Naive B cell (primary cell): ENCODE data around the gene ILF2. TPM values are rescaled to one million over a fixed set of nuclear protein-coding genes. Genes with fewer than 3 reads are reported as not detected.
"Not testable (repeated sequence)": the region's sequence is repeated elsewhere in the genome, so short reads cannot be mapped to it uniquely, and the experiment has no call there.

Source experiments
- ATAC-seq, 2 donors: fragments of 150-1000 bp; cut with Tn5 transposase; 2 replicates each; pipeline ENCODE4 v1.10.0; 2021; ENCODE audit warnings: low read depth in 2 of 2, mild to moderate bottlenecking in 2 of 2, moderate library complexity in 2 of 2
- DNase-seq: peaks from one replicate; pipeline ENCODE4 v3.0.0; 2022
- H3K27ac Mint-ChIP-seq, 6 donors: one replicate each; pipeline ENCODE4 v1.8.0; 2020 to 2022; ENCODE audit warnings: mild to moderate bottlenecking in 6 of 6, mixed read lengths in 6 of 6, moderate library complexity in 5 of 6, inconsistent platforms in 2 of 6
- H3K27me3 Mint-ChIP-seq, 3 donors: one replicate each; pipeline ENCODE4 v1.8.0; 2021 to 2022; ENCODE audit warnings: mixed read lengths in 3 of 3, mild to moderate bottlenecking in 1 of 3
- H3K36me3 Mint-ChIP-seq, 2 donors: one replicate each; pipeline ENCODE4 v1.8.0; 2020 to 2022; ENCODE audit warnings: mixed read lengths in 2 of 2, inconsistent platforms in 1 of 2, mild to moderate bottlenecking in 1 of 2
- H3K4me1 Mint-ChIP-seq, 3 donors: one replicate each; pipeline ENCODE4 v1.8.0; 2020 to 2022; ENCODE audit warnings: mixed read lengths in 3 of 3, inconsistent platforms in 1 of 3, mild to moderate bottlenecking in 1 of 3, moderate library complexity in 1 of 3
- H3K4me3 Mint-ChIP-seq, 8 donors: one replicate each; pipeline ENCODE4 v1.8.0; 2020 to 2022; ENCODE audit warnings: mild to moderate bottlenecking in 8 of 8, mixed read lengths in 8 of 8, moderate library complexity in 8 of 8, inconsistent platforms in 2 of 8
- H3K9me3 Mint-ChIP-seq, 7 donors: one replicate each; pipeline ENCODE4 v1.8.0; 2020 to 2022; ENCODE audit warnings: mixed read lengths in 7 of 7, mild to moderate bottlenecking in 5 of 7, inconsistent platforms in 2 of 7, moderate library complexity in 1 of 7
- polyA plus RNA-seq, 6 donors: library from polyadenylated mRNA; unstranded; fragments of 300-500 nt; fragmentation: Illumina TruSeq; gene quantifications; one replicate each; pipeline ENCODE4 v1.2.3, GENCODE V29; 2021; ENCODE audit warnings: low read depth in 6 of 6

ILF2 gene
- polyA plus RNA-seq: 100 to 1,000 TPM; 124 to 202 (median 134) TPM

DNA sequence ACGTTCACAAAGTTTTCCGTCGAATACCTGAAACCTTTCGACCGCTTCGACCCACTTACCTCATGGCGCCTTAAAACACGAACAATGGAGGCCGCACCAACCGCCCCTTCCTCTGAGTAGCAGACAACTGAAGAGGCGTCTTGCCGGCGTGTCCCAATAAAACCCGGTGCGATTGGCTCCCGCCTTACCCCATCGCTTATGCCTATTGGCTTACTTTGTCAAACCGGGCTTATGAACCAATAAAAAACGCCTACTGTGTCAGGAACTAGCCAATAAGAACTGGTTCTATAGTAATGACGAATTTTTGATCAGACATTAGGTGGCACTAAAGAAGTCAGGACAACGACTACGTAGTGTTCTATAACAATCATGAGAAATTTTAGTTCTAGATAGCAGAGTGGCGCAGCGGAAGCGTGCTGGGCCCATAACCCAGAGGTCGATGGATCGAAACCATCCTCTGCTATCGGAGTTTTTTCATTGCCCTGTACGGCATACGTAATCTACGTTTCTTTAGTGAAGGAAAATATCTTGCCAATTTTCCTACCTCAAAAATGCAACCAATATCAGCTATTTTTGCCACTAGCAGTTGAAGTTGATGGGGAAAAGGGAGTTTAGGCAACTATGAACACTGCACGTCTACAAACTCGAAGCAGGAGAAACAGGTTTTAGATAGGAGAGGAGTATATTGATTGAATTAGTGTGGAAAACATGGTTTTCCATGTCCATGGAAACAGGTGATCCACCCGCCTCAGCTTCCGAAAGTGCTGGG, at the start of gene ILF2:
Gene ILF2 (minus strand): TSS at position 135 of the 769 bp plus-strand sequence. CDS start 71 bp downstream, at position 64.
- peak within 1 kb of the TSS in 1 of 6 donors; percentile 32 for H3K27ac Mint-ChIP-seq
- DNase-seq: peak; percentile 97
- H3K9me3 Mint-ChIP-seq: no peaks in the 10 kb centered on the region
- H3K4me1 Mint-ChIP-seq: peaks cover 4 to 18% (median 5%) of the 10 kb centered on the region in 3 donors
- ATAC-seq: peak; percentile 88 to 89
- H3K27me3 Mint-ChIP-seq: peaks cover 0 to under 1% (median 0%) of the 10 kb centered on the region in 3 donors
- H3K4me3 Mint-ChIP-seq: no peak within 1 kb of the TSS
- H3K36me3 Mint-ChIP-seq: no peaks in the 10 kb centered on the region

GRCh38 chr1:153717330-153717729, 46.5 kb upstream of the ILF2 start:
- no peak overlapping the region for H3K4me3 Mint-ChIP-seq
- peak overlapping the region in 1 of 6 donors; percentile 63 for H3K27ac Mint-ChIP-seq
- DNase-seq (no peak), ATAC-seq (no peak)
- H3K9me3 Mint-ChIP-seq: no peaks in the 10 kb centered on the region
- no peaks in the 10 kb centered on the region for H3K4me1 Mint-ChIP-seq
- H3K36me3 Mint-ChIP-seq: no peaks in the 10 kb centered on the region
- H3K27me3 Mint-ChIP-seq: peaks cover 4 to 13% (median 9%) of the 10 kb centered on the region in 3 donors

DNA sequence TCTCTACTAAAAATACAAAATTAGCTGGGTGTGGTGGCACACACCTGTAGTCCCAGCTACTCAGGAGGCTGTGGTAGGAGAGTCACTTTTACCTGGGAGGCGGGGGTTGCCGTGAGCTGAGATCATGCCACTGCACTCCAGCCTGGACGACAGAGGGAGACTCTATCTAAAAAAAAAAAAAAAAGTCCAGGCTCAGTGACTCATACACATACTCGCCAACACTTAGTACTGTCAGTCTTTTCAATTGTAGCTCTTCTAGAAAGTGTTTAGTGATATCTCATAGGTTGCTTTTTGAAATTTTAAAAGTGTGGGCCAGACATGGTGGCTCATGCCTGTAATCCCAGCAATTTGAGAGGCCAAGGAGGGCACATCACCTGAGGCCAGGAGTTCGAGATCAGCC, 45.4 kb upstream of the ILF2 start:
- not testable (repeated sequence) for ATAC-seq

GRCh38 chr1:153711026-153711425, 40.2 kb upstream of the ILF2 start:
- peak overlapping the region in 1 of 6 donors; percentile 20 for H3K27ac Mint-ChIP-seq
- H3K4me1 Mint-ChIP-seq: peaks cover 0 to 2% (median 0%) of the 10 kb centered on the region in 3 donors
- ATAC-seq (no peak), DNase-seq (no peak)
- no peaks in the 10 kb centered on the region for H3K9me3 Mint-ChIP-seq
- H3K27me3 Mint-ChIP-seq: peaks cover 11 to 21% (median 13%) of the 10 kb centered on the region in 3 donors
- H3K36me3 Mint-ChIP-seq: no peaks in the 10 kb centered on the region
- no peak overlapping the region for H3K4me3 Mint-ChIP-seq

More for the DNA sequence above, 45.4 kb upstream of the ILF2 start:
- peaks cover 4 to 13% (median 9%) of the 10 kb centered on the region in 3 donors for H3K27me3 Mint-ChIP-seq
- not testable (repeated sequence) for H3K27ac Mint-ChIP-seq, H3K4me1 Mint-ChIP-seq, H3K4me3 Mint-ChIP-seq, DNase-seq, H3K9me3 Mint-ChIP-seq, H3K36me3 Mint-ChIP-seq

- no peaks in the 10 kb centered on the region for H3K9me3 Mint-ChIP-seq
- H3K27me3 Mint-ChIP-seq: peaks cover 0 to 7% (median 0%) of the 10 kb centered on the region in 3 donors
- H3K4me1 Mint-ChIP-seq: peaks cover 0 to 2% (median 0%) of the 10 kb centered on the region in 3 donors
- no peaks in the 10 kb centered on the region for H3K36me3 Mint-ChIP-seq
- no peak for DNase-seq
- no peak for ATAC-seq
- H3K4me3 Mint-ChIP-seq: no peak overlapping the region
- H3K27ac Mint-ChIP-seq: no peak overlapping the region
Observed at GRCh38 chr1:153705484-153705883, 34.7 kb upstream of the ILF2 start.

DNA sequence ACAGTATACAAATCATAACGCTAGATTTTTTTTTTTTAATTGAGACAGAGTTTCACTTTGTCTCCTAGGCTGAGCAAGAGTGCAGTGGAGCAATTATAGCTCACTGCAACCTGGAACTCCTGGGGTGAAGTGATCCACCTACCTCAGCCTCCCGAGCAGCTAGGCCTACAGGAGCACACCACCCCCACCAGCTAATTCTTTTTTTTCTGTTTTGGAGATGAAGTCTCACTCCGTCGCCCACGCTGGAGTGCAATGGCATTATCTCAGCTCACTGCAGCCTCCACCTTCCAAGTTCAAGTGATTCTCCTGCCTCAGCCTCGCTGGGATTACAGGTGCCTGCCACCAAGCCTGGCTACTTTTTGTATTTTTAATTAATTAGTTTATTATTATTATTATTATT, 29.0 kb upstream of the ILF2 start:
- no peak overlapping the region for H3K27ac Mint-ChIP-seq
- DNase-seq (no peak), ATAC-seq (no peak)
- H3K36me3 Mint-ChIP-seq: no peaks in the 10 kb centered on the region
- peaks cover 0 to 11% (median 0%) of the 10 kb centered on the region in 3 donors for H3K27me3 Mint-ChIP-seq
- no peaks in the 10 kb centered on the region for H3K9me3 Mint-ChIP-seq
- H3K4me3 Mint-ChIP-seq: peak overlapping the region in 1 of 8 donors; percentile 12
- H3K4me1 Mint-ChIP-seq: peaks cover 5 to 11% (median 6%) of the 10 kb centered on the region in 3 donors

DNA sequence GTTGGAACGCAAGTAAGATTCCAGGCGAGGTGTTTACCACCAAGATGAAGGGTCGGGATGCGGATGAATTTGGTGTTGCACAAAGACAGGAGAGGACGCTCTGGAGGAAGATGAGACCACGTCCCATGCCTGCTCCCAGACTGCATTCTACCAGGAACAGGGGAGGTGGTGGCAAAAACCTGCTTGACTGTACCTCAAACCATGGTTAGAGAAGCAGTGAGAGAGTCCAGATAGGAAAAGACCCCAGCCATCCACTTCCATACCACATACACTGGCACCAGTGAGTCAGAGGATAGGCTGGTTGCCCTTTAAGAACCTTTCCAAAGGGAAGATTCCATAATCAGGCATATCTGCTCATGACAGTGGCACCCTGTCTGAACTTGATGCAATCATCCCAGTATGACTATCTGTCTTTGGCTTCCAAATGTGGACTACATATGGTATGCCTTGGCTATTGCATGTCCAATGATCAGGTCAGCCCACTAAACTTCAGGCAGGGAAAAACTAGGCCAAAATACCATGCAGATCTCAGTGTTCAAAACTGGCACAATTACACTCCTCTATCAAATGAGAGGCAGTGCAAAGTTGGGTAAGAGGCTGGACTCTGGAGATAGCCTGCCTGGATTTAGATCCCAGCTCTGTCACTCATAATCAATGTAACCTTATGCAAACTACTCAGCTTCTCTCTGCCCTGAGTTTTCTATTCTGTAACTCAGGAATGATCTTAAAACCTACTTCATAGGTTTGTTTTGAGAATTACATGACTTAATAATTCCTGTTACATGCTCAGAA, 28.3 kb upstream of the ILF2 start:
- ATAC-seq (no peak), DNase-seq (no peak)
- H3K27me3 Mint-ChIP-seq: peaks cover 0 to 11% (median 0%) of the 10 kb centered on the region in 3 donors
- H3K36me3 Mint-ChIP-seq: no peaks in the 10 kb centered on the region
- H3K4me1 Mint-ChIP-seq: peaks cover 5 to 11% (median 6%) of the 10 kb centered on the region in 3 donors
- no peaks in the 10 kb centered on the region for H3K9me3 Mint-ChIP-seq
- no peak overlapping the region for H3K4me3 Mint-ChIP-seq
- H3K27ac Mint-ChIP-seq: no peak overlapping the region

- Mint-ChIP-seq H3K9me3 (no peaks in the 10 kb centered on the region), H3K4me3 (peak overlapping the region in 7 of 8 donors; percentile 43 to 83 (median 72)), H3K27ac (peak overlapping the region in 4 of 6 donors; percentile 28 to 90 (median 72)), H3K36me3 (no peaks in the 10 kb centered on the region), H3K4me1 (peaks cover 5 to 11% (median 6%) of the 10 kb centered on the region in 3 donors), H3K27me3 (peaks cover 0 to 11% (median 0%) of the 10 kb centered on the region in 3 donors)
- DNase-seq (no peak), ATAC-seq (peak in 1 of 2 donors; percentile 40)
Observed at GRCh38 chr1:153698020-153698922, 27.5 kb upstream of the ILF2 start.

DNA sequence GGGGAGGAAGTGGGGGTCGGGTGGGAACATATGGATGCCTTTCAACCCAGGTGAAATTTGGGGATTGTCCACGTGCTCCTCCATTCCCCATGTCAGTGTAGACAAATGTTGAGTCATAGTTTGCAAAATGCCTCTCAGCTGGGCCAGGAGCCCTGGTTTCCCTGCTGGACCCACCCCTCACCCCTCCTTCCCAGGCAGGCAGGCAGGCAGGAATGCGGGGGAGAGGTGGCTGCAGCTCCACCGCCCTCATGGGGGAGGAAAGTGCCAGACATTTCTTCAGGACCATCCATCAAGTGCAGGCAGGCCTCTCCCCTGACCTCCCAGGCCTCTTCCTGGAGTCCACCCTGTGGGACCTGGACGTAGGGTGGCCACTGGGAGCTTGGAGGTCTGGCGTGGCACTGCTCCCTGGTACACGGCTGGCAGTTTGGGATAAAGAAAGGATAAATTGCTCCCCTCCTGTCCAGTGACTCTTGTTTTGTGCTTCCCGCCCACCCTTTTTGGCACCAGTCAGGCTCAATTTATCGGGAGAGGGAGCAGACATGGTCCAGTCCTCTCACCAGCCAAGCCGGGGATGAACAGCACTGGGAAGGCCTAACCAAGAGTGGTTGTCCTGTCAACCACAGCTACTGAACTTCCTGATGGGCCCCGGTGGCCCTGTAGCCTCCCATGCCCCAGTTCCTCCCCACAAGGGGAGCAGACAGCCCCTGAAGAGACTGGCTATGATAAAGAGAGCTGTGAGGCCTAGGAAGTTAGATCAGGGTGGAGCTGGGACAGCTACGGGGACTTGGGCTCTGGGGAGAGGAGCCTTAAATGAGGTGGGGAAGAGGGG, 26.6 kb upstream of the ILF2 start:
- Mint-ChIP-seq H3K36me3 (no peaks in the 10 kb centered on the region), H3K9me3 (no peaks in the 10 kb centered on the region), H3K27me3 (peaks cover 0 to 11% (median 0%) of the 10 kb centered on the region in 3 donors), H3K4me1 (peaks cover 5 to 11% (median 6%) of the 10 kb centered on the region in 3 donors), H3K4me3 (peak overlapping the region in 7 of 8 donors; percentile 43 to 83 (median 72)), H3K27ac (peak overlapping the region in 4 of 6 donors; percentile 28 to 90 (median 72))
- DNase-seq (no peak), ATAC-seq (no peak)

GRCh38 chr1:153696741-153697140, 25.9 kb upstream of the ILF2 start:
- no peak for DNase-seq
- Mint-ChIP-seq H3K9me3 (no peaks in the 10 kb centered on the region), H3K27ac (no peak overlapping the region), H3K27me3 (peaks cover 0 to 11% (median 0%) of the 10 kb centered on the region in 3 donors), H3K36me3 (no peaks in the 10 kb centered on the region), H3K4me3 (peak overlapping the region in 1 of 8 donors; percentile 67), H3K4me1 (peaks cover 5 to 11% (median 6%) of the 10 kb centered on the region in 3 donors)
- ATAC-seq: no peak

DNA sequence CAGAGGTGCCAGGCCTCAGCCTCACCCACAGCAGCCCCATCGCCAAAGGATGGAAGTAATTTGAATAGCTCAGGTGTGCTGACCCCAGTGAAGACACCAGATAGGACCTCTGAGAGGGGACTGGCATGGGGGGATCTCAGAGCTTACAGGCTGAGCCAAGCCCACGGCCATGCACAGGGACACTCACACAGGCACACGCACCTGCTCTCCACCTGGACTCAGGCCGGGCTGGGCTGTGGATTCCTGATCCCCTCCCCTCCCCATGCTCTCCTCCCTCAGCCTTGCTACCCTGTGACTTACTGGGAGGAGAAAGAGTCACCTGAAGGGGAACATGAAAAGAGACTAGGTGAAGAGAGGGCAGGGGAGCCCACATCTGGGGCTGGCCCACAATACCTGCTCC, 22.7 kb upstream of the ILF2 start:
- H3K4me3 Mint-ChIP-seq: peak overlapping the region in 1 of 8 donors; percentile 2
- no peak for ATAC-seq
- no peaks in the 10 kb centered on the region for H3K36me3 Mint-ChIP-seq
- H3K27ac Mint-ChIP-seq: peak overlapping the region in 1 of 6 donors; percentile 21
- H3K27me3 Mint-ChIP-seq: peaks cover 0 to 14% (median 4%) of the 10 kb centered on the region in 3 donors
- no peak for DNase-seq
- H3K9me3 Mint-ChIP-seq: no peaks in the 10 kb centered on the region
- peaks cover 10 to 21% (median 12%) of the 10 kb centered on the region in 3 donors for H3K4me1 Mint-ChIP-seq
